Spleen (tissue), 7 donors: Measurements from ENCODE around the gene SLC7A8.

Source experiments
- POLR2A ChIP-seq, 3 donors: fragments of 450-650 bp; IDR thresholded peaks; one replicate each; pipeline ENCODE4 v1.5.1; 2017; ENCODE audit warnings: antibody characterized with exemption in 3 of 3, mild to moderate bottlenecking in 1 of 3
- POLR2AphosphoS5 ChIP-seq, 3 donors: sonication (generic); formaldehyde crosslinking; IDR thresholded peaks; one replicate each; pipeline ENCODE4 v1.5.1; 2017; ENCODE audit warnings: antibody characterized with exemption in 3 of 3
- TF ChIP-seq, protein P1 (sequence below), 11 experiments: fragments of 200-600 bp in 7 of 11; fragments of 450-650 bp in 4 of 11; sonication (generic) in 4 of 11; IDR thresholded peaks in 8 of 11; conservative IDR thresholded peaks in 3 of 11; 1 replicate in 7 of 11; 2 replicates in 4 of 11; pipeline versions ENCODE4 v1.4.0 to v1.8.0; 2016 to 2021; ENCODE audit warnings: antibody characterized with exemption in 11 of 11, inconsistent platforms in 4 of 11, mild to moderate bottlenecking in 1 of 11
- donor health status: DM: no; HTN: no; CAD: no; lungs with moderate emphysema.
- donor health status: DM: no; HTN: no; CAD: no.
- donor health status: DM: no; HTN: no; CAD: no.

DNA sequence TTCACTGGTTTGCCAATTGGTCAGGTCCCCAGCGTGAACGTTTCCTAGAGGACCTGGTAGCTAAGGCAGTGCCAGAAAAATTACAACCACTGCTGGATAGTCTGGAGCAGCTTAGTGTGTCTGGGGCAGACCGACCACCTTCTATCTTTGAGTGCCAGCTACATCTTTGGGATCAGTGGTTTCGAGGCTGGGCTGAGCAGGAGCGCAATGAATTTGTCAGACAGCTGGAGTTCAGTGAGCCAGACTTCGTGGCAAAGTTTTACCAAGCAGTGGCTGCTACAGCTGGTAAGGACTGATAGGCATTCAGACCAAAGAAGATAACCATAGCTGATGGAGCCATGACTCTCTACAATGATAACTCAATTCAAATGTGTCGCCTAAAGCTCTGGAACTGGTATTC lies 85.7 kb downstream of the SLC7A8 start:
- TF ChIP-seq, protein P1, sequence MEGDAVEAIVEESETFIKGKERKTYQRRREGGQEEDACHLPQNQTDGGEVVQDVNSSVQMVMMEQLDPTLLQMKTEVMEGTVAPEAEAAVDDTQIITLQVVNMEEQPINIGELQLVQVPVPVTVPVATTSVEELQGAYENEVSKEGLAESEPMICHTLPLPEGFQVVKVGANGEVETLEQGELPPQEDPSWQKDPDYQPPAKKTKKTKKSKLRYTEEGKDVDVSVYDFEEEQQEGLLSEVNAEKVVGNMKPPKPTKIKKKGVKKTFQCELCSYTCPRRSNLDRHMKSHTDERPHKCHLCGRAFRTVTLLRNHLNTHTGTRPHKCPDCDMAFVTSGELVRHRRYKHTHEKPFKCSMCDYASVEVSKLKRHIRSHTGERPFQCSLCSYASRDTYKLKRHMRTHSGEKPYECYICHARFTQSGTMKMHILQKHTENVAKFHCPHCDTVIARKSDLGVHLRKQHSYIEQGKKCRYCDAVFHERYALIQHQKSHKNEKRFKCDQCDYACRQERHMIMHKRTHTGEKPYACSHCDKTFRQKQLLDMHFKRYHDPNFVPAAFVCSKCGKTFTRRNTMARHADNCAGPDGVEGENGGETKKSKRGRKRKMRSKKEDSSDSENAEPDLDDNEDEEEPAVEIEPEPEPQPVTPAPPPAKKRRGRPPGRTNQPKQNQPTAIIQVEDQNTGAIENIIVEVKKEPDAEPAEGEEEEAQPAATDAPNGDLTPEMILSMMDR (IDR thresholded peaks at IDR 0.05 in 8 of 11, conservative IDR thresholded peaks at IDR 0.05 in 3 of 11) = no peak
- TF ChIP-seq POLR2A (IDR thresholded peaks at IDR 0.05) (no peak), POLR2AphosphoS5 (IDR thresholded peaks at IDR 0.05) (no peak)
